CD4-positive, alpha-beta T cell treated with Interleukin-6 for 4 hours (primary cell): ENCODE measurements around the gene VPS26A.
A peak's percentile ranks its signal among the peaks of the same experiment; 100 is the strongest.
"Not testable (repeated sequence)": the region's sequence is repeated elsewhere in the genome, so short reads cannot be mapped to it uniquely, and the experiment has no call there.

Experiments
- DNase-seq: peaks from one replicate; pipeline ENCODE4 v3.0.0-alpha.2; 2020; ENCODE audit warnings: mixed read lengths

Gene VPS26A

GRCh38 chr10:69103784-69104183 lies 20.2 kb upstream of the VPS26A start:
- no peak for DNase-seq

DNA sequence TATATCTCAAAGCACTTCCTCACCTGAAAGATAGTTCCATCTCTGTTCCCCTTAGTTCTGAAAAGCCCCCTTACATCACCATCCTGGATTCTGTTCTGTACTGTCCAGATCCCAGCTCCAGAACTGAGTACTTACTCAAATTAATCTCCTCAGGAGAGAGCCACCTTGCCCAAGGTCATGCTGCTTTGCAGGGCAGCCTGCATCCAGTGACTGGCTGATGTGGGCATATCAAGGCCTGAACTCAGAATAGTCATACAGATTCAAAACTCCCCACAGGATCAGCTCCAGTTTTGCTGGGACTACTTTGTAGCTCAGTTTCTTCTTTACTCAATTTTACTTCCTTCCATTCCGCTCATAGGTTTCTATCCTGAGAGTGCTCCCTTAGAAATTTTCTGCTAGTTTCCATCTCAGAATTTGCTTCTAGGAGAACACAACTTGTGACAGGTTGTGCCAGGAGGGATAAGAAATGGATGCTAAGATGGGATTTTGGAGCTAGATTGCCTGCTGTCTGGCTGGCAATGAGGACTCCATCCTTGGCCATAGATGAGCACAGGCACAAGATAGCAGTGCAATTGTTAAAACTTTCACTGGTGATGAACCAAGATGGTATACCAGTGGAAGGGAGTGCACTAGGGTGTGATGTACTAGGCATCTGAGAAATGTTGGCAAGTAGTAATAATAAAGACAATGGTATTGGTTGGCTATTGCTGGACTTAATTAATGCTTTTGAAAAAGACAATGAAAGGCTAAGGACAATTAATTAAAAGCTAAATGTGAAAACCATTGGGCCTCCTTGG lies 18.8 kb upstream of the VPS26A start:
- no peak for DNase-seq

- DNase-seq, result no peak
These were observed 16.8 kb upstream of the VPS26A start for GRCh38 chr10:69107176-69107490.

DNA sequence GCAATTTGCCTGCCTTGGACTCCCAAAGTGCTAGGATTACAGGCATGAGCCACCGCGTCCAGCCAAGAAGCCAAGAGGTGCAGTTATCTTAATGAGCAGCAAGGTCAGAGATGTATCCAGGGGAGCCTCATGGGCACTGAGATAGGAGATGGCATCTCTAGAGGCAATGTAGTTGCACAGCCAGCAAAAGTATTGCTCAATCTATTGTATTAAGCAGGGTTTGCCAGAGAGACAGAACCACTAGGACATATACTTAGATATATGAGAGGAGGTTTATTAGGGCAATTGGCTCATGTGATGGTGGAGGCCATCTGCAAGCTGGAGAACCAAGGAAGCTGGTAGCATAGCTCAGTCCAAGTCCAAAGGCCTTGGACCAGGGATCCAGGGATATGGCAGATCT lies 16.3 kb upstream of the VPS26A start:
- DNase-seq, result no peak

DNA sequence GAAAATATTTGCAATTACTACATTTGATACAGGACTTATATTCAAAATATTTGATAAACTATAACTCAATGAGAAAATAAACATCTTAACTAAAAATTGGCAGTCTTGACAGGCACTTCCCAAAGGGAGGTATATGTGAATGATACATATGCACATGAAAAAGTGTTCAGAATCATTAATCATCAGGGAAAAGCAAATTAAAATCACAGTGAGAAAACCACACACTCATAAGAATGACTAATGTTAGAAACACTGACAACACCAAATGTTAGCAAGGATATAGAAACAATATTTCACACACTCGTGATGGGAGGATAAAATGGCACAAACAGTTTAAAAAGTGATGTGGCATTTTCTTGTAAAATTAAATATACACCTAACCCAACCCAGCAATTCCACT lies 4.1 kb upstream of the VPS26A start:
- DNase-seq, result no peak

DNA sequence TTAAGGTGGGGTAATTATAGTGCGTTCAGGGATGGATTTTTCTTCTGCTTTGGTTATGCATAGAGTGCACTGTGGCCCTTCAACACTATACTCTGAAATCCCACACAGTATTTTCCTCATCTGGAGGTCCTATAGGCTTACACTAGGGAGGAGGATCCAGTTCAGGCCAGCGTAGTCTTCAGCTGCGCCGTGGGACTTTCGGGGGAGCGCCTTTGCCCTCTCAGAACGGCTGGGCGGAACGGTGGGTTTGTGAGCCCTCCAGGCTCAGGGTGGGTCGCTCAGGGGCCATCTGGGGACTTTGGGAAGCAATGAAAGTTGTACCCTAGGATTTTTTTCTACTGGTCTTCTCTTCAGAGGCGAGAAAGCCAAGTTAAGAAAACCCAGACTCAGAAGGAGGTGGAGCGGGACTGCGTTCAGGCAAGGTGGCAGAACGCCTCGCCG lies 652 bp upstream of the VPS26A start:
- DNase-seq, result no peak

DNA sequence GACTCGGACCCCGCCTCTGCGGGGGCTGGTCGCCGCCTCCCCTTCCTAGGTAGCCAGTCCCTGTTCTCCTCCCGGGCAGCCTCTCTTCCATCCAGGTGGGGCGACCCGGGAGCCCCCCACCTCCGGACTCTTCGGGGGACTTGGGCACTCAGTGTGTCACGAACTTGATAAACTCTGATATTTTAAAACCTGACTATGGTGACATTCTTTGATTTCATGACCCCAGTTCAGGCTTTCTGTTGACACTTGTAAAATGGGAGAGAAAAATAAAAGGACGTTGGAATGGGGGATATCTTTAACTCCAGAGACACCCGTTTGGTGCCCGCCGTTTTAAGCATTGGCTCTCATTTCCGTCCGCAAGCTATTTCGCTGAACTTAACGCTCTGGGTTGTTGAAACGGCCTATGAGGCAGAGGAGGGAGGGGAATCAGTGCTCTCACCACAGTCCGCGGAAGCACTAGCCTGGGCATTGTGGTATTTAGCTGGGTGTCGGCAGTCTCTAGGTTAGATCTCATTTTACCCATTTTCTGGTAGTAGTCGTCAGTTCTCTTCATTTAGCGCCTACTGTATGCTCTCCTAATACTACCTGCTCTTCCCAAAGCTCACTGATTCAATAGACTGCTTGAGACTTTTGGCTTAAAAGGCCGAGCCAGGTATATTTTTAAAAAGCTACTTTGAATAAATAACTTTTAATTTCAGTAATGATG lies 738 bp downstream of the VPS26A start:
- peak; percentile 69 for DNase-seq

GRCh38 chr10:69125554-69125953 lies 1.6 kb downstream of the VPS26A start:
- DNase-seq, result no peak

- no peak for DNase-seq
These were observed 6.3 kb downstream of the VPS26A start for GRCh38 chr10:69130251-69130650.

GRCh38 chr10:69139961-69140360 lies 16.0 kb downstream of the VPS26A start:
- DNase-seq, result no peak

- DNase-seq, result no peak
These were observed 17.3 kb downstream of the VPS26A start for GRCh38 chr10:69141304-69141703.

GRCh38 chr10:69142074-69142473 lies 18.1 kb downstream of the VPS26A start:
- not testable (repeated sequence) for DNase-seq

- DNase-seq, result no peak
These were observed 19.0 kb downstream of the VPS26A start for GRCh38 chr10:69142983-69143382.

DNA sequence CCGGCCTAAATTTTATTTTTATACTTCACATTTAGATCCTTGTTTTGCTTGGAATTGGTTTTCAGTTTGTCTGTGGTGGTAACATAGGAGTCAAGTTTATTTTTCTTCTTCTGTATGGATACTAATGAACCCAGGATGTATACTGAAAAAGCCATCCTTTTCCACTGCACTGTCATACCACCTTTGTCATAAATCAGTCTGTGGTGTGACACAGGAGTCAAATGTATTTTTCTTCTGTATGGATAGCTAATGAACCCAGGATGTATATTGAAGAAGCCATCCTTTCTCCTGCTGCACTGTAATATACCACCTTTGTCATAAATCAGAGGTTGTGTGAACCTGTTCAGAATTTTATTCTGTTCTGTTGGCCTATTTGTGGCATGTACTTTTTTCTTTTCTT lies 21.4 kb downstream of the VPS26A start:
- no peak for DNase-seq

DNA sequence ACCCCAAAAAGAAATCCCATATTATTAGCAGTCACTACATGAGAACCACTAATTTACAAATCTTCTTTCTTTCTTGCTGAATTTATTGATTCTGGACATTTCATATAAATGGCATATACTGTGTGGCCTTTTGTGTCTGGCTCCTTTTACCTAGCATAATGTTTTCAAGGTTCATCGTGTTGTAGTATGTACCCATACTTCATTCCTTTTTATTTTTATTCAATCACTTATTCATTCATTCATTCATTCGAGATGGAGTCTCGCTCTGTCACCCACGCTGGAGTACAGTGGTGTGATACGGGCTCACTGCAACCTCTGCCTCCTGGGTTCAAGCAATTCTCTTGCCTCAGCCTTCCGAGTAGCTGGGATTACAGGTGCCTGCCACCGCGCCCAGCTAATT lies 21.9 kb downstream of the VPS26A start:
- DNase-seq, result no peak

DNA sequence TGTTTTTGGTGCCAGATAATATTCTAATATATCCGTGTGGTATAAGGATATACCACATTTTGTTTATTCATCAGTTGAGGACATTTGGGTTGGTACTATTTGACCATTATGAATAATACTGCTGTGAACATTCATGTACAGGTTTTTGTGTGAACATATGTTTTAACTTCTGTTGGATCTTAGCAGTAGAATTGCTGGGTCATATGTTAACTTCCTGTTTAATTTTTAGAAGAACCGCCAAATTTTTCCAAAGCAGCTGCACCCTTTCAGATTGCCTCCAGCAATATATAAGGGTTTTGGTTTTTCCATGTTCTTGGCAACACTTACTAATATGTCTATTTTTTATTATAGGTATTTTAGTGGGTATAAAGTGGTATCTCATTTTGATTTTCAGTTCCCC lies 22.8 kb downstream of the VPS26A start:
- DNase-seq, result no peak

DNA sequence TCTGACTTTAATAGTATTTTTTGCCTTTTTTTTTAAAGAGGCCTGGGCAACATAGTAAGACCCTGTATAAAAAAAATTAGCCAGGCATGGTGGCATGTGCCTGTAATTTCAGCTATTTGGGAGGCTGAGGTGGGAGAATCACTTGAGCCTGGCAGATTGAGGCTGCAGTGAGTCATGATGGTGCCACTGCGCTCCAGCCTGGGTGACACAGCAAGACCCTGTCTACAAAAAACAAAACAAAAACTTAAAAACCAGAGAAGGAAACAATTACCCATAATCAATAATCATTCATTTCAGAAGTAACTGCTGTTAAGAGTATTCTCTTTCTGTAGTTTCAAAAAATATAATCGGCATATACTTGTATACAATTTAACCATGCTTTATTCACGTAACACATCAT lies 28.0 kb downstream of the VPS26A start:
- no peak for DNase-seq

DNA sequence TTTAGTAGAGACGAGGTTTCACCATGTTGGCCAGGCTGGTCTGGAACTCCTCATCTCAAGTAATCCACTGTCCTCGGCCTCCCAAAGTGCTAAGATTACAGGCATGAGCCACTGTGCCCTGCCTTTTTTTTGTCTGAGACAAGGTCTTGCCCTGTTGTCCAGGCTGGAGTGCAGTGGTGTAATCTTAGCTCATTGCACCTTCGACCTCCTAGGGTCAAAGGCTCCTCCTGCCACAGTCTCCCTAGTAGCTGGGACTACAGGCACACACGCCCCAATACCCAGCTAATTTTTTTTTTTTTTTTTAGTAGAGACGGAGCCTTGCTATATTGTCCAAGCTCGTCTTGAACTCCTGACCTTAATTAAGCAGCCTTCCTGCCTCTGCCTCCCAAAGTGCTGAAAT lies 29.2 kb downstream of the VPS26A start:
- no peak for DNase-seq

DNA sequence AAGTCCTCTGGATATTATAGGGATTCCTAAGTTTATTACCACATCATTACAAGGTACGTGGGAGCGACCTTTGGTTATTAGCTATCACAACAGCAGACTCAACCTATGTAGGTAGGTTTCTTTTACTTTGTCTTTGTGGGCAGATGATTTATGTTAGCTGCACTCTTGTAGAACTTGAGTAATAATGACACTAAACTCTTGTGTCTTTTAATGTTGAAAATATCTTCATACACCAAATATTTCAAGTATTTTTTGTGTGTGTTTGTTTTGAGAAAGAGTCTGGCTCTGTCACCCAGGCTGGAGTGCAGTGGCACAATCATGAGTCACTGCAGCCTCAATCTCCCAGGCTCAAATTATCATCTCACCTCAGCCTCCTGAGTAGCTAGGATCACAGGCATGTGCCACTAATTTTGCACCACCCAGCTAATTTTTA lies 36.8 kb downstream of the VPS26A start:
- DNase-seq, result no peak

DNA sequence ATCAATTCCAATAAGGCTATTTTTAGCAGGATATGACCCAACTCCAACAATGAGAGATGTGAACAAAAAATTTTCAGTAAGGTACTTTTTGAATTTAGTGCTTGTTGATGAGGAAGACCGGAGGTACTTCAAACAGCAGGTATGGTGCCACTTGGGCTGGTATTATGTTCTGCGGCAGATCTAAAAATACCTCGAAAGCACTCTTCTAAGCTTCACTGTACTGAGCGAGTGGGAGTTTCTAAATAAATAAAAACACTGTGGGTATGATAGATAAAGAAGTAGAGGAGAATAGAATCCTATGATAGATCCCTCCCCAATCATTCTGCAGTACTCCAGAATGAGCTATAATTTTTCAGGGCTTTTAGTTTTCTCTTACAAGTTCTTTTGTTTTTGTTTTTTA lies 44.5 kb downstream of the VPS26A start:
- no peak for DNase-seq

DNA sequence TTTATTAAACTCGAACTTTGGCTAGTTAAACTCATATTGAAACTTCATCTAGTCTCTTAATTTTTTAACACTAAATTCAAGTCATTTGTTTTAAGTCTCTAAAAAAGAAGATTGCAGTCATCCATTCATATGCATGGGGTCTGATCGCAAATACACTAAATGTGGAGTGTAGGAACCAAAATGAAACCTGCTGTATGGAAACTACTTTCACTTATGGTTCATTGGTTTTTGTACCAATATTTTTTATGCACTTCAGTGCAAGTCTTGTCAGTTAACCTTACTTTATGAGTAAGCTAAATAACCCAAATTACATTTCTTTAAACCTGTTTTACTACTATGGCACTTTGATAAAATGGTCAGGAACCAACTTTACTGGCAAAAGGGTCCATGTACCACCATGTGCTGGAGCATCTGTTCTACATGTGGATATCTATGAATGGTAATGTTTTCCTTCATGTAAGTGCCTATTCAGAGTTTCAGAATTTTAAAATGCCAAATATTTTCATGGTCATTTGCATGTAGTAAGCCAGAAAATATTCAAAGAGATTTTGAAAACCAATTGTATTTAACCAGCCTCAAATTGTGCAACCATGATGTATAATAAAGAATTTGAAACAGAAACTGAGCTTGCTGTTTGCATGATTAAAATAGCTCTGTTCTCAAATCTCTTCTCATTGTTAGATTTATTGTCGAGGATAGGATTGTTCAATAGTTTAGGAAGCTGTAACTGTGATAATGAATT lies 48.4 kb downstream of the VPS26A start:
- no peak for DNase-seq

- DNase-seq, result not testable (repeated sequence)
These were observed 51.3 kb downstream of the VPS26A start for GRCh38 chr10:69175326-69175725.

DNA sequence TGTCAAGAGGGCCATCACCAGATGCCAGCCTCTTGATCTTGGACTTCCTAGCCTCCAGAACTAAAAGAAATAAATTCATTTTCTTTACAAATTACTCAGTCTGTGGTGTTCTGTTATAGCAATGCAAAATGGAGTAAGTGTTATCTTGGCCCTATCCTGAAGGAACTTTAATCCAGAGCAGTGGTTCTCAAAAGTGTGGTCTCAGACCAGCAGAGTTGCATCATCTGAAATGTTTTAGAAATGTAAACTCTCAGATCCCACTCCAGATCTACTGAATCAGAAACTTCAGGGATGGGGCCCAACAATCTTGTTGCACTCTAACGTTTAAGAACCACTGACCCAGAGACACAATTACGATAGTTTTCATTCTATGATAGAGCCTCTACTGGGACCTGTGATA lies 52.8 kb downstream of the VPS26A start:
- no peak for DNase-seq
